SK-N-SH treated with all-trans-retinoic acid at 6 μM for 48 hours (cell line): ENCODE data around the gene HOXB7.

ENCODE experiments used
- ATAC-seq: fragments of 200-7000 bp; cut with Tn5 transposase; 3 replicates; pipeline ENCODE4 v1.9.1; 2020; ENCODE audit warnings: mild to moderate bottlenecking, moderate library complexity
- ARNTL ChIP-seq: fragments of 450-650 bp; formaldehyde crosslinking; IDR thresholded peaks from 2 replicates; pipeline ENCODE4 v1.5.0; 2020; ENCODE audit warnings: low read depth, mild to moderate bottlenecking, moderate library complexity, borderline replicate concordance
- BACH2 ChIP-seq: fragments of 250-450 bp; sonication (Bioruptor Pico); IDR thresholded peaks from 2 replicates; pipeline ENCODE4 v1.9.0; 2021; ENCODE audit warnings: mild to moderate bottlenecking, borderline replicate concordance
- CSDC2 ChIP-seq: fragments of 250-450 bp; sonication (Bioruptor Pico); IDR thresholded peaks from 2 replicates; pipeline ENCODE4 v1.5.0; 2020; ENCODE audit warnings: mild to moderate bottlenecking, moderate library complexity
- GLIS3 ChIP-seq: fragments of 250-450 bp; sonication (Bioruptor Pico); IDR thresholded peaks from 2 replicates; pipeline ENCODE4 v1.5.0; 2020; ENCODE audit warnings: mild to moderate bottlenecking, moderate library complexity
- ISL1 ChIP-seq: fragments of 250-450 bp; sonication (Bioruptor Pico); IDR thresholded peaks from 2 replicates; pipeline ENCODE4 v2.1.2; 2022; ENCODE audit warnings: mild to moderate bottlenecking, moderate library complexity
- OSR1 ChIP-seq: fragments of 250-450 bp; sonication (Bioruptor Pico); IDR thresholded peaks from 2 replicates; pipeline ENCODE4 v1.8.0; 2022; ENCODE audit warnings: moderate library complexity, mild to moderate bottlenecking, inconsistent platforms
- POU6F1 ChIP-seq: fragments of 250-450 bp; sonication (Bioruptor Pico); IDR thresholded peaks from 2 replicates; pipeline ENCODE4 v1.8.0; 2021; ENCODE audit warnings: low read depth, mild to moderate bottlenecking, moderate library complexity, borderline replicate concordance
- PPARA ChIP-seq: fragments of 250-450 bp; sonication (Bioruptor Pico); IDR thresholded peaks from 2 replicates; pipeline ENCODE4 v1.5.0; 2020; ENCODE audit warnings: mild to moderate bottlenecking, borderline replicate concordance
- RARB ChIP-seq: fragments of 250-450 bp; sonication (Bioruptor Pico); IDR thresholded peaks from 2 replicates; pipeline ENCODE4 v1.8.0; 2021; ENCODE audit warnings: mild to moderate bottlenecking, moderate library complexity
- SNAI2 ChIP-seq: fragments of 250-450 bp; sonication (Bioruptor Pico); IDR thresholded peaks from 2 replicates; pipeline ENCODE4 v1.5.0; 2020; ENCODE audit warnings: mild to moderate bottlenecking, moderate library complexity
- TCF4 ChIP-seq: fragments of 250-450 bp; sonication (Bioruptor Pico); IDR thresholded peaks from 2 replicates; pipeline ENCODE4 v1.8.0; 2021; ENCODE audit warnings: mild to moderate bottlenecking, moderate library complexity, borderline replicate concordance
- TOX ChIP-seq: fragments of 250-450 bp; sonication (Bioruptor Pico); IDR thresholded peaks from 2 replicates; pipeline ENCODE4 v1.8.0; 2021; ENCODE audit warnings: mild to moderate bottlenecking, moderate library complexity, borderline replicate concordance
- TSHZ2 ChIP-seq: fragments of 250-450 bp; sonication (Bioruptor Pico); IDR thresholded peaks from 2 replicates; pipeline ENCODE4 v1.5.0; 2020; ENCODE audit warnings: mild to moderate bottlenecking, moderate library complexity
- ZC3H10 ChIP-seq: fragments of 250-450 bp; sonication (Bioruptor Pico); IDR thresholded peaks from 2 replicates; pipeline ENCODE4 v1.5.1; 2021; ENCODE audit warnings: mild to moderate bottlenecking, moderate library complexity
- ZFP3 ChIP-seq: fragments of 250-450 bp; sonication (Bioruptor Pico); IDR thresholded peaks from 2 replicates; pipeline ENCODE4 v1.5.0; 2020; ENCODE audit warnings: mild to moderate bottlenecking, moderate library complexity
- ZFP30 ChIP-seq: fragments of 450-650 bp; formaldehyde crosslinking; IDR thresholded peaks from 2 replicates; pipeline ENCODE4 v1.5.0; 2022; ENCODE audit warnings: mild to moderate bottlenecking, moderate library complexity
- ZNF565 ChIP-seq: fragments of 450-650 bp; formaldehyde crosslinking; conservative IDR thresholded peaks from 2 replicates; pipeline ENCODE4 v1.5.0; 2020; ENCODE audit warnings: low read depth, mild to moderate bottlenecking, moderate library complexity
- ZNF8 ChIP-seq: fragments of 450-650 bp; formaldehyde crosslinking; IDR thresholded peaks from 2 replicates; pipeline ENCODE4 v1.5.0; 2020; ENCODE audit warnings: mild to moderate bottlenecking, moderate library complexity
- TF ChIP-seq, protein P1 (sequence below): fragments of 250-450 bp; sonication (Bioruptor Pico); IDR thresholded peaks from 2 replicates; pipeline ENCODE4 v1.8.0; 2020; ENCODE audit warnings: mild to moderate bottlenecking, moderate library complexity, borderline replicate concordance
- TF ChIP-seq, protein P2 (sequence below): fragments of 250-450 bp; sonication (Bioruptor Pico); IDR thresholded peaks from 2 replicates; pipeline ENCODE4 v1.5.1; 2020; ENCODE audit warnings: low read depth, mild to moderate bottlenecking, moderate library complexity

HOXB7 gene

DNA sequence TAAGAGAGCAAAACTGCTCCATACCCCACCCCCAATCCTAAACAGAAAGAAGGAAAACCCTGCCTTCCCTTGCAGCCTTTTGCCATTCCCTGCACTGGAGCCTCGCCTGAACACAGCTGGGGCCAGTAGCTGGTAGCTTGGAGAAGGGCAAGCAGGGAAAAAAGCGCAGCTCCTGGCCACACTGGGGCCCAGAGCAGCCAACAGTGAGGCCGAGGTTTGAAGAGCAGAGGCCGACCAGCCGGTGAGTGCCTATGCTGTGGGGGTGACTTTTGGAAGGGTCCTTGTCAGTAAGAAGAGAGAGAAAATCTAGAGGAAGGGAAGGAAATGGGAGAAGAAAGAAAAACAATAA lies 18.6 kb upstream of the HOXB7 start:
- ATAC-seq = no peak

DNA sequence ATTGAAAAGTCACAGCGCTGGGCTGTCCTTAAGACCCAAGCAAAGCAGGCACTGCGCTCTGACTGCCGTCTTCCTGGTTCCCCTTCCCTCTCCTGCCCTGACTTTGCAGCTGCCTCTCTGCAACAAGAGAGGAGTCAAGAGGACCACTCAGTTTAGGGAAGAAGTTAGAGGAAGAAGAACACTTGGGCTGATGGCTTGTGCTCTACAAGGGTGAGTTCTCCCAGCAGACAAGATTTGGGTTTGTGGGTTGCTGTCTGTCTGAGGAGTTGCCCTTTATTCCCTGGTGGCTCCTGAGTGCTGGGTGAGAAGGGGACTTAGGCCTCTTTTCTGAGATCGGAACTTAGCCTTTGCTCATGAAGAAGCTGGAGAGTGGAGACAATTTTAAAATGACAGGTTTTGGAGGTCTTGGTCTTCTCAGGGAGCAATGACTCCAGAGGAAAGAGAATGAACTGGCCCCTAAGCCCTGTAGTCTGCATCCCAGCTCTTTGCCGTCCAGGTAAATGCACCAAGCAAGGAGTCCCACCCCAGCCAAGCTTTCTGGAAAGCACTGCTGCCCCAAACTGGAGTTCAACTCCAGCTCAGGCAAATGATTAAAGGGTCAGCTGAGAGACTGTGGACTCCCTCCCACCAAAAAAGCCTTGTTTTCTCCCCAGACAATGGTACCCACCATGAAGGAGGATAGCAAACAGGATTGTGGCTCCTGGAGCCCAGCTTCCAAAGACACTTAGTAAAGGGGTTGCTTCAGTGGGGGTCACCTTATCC lies 18.0 kb upstream of the HOXB7 start:
- TF ChIP-seq, protein P1, sequence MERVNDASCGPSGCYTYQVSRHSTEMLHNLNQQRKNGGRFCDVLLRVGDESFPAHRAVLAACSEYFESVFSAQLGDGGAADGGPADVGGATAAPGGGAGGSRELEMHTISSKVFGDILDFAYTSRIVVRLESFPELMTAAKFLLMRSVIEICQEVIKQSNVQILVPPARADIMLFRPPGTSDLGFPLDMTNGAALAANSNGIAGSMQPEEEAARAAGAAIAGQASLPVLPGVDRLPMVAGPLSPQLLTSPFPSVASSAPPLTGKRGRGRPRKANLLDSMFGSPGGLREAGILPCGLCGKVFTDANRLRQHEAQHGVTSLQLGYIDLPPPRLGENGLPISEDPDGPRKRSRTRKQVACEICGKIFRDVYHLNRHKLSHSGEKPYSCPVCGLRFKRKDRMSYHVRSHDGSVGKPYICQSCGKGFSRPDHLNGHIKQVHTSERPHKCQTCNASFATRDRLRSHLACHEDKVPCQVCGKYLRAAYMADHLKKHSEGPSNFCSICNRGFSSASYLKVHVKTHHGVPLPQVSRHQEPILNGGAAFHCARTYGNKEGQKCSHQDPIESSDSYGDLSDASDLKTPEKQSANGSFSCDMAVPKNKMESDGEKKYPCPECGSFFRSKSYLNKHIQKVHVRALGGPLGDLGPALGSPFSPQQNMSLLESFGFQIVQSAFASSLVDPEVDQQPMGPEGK (CRISPR knock-in tag) = no peak
- TF ChIP-seq ZC3H10 (CRISPR knock-in tag) (no peak), SNAI2 (CRISPR knock-in tag) (no peak), TOX (no peak), RARB (CRISPR knock-in tag) (no peak), ZNF8 (no peak), TCF4 (CRISPR knock-in tag) (no peak), OSR1 (CRISPR knock-in tag) (no peak), ISL1 (CRISPR knock-in tag) (no peak), ZNF565 (CRISPR knock-in tag) (no peak), PPARA (no peak)
- TF ChIP-seq, protein P2, sequence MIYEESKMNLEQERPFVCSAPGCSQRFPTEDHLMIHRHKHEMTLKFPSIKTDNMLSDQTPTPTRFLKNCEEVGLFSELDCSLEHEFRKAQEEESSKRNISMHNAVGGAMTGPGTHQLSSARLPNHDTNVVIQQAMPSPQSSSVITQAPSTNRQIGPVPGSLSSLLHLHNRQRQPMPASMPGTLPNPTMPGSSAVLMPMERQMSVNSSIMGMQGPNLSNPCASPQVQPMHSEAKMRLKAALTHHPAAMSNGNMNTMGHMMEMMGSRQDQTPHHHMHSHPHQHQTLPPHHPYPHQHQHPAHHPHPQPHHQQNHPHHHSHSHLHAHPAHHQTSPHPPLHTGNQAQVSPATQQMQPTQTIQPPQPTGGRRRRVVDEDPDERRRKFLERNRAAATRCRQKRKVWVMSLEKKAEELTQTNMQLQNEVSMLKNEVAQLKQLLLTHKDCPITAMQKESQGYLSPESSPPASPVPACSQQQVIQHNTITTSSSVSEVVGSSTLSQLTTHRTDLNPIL (CRISPR knock-in tag) = no peak
- TF ChIP-seq, all 23 proteins: peak for 0

More for the DNA sequence above, 18.6 kb upstream of the HOXB7 start:
- TF ChIP-seq BACH2 (CRISPR knock-in tag) (no peak), ZNF8 (no peak), ISL1 (CRISPR knock-in tag) (no peak)
- TF ChIP-seq, protein P1 (CRISPR knock-in tag) = no peak

DNA sequence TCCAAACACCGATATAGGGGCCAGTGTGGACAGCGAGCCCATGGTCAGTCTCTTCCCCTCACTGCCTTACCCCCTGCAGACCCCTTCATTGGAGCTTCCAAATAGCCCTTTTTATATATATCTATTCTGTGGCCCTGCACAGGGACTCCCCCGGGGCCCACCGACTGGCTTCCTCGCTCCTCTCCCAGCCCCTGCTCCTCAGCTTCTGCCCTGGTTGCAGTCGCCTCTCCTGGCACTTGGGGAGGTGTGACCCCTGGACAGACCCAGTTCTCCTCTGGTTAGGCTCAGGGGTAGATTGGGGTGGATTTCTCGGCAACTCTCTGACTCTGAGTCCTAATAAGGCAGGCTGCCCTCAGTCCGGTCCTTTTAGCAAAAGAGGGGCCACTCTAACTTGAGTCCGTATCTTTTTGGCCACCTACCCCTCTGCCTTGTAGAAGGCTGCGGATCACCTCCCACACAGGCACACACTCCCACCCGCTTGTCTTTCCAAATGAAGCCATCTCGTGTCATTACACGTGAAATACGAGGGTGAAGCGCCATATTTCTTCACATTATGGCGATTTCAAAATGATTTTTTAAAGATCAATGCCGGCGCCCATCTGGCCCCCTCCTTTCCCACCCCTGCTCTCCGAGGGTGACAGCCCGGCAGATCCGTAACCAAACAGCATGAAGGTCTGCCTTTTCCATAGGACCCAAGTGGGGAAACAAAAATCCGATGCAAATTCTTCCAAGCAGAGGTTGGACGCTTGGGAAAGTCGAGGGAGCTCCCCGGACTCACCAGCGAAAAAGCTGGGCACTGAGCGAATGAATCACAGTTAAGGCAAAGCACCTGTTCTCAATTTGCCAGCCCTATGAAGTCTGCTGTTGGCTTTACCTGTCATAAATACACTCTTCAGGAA lies 17.1 kb upstream of the HOXB7 start:
- ATAC-seq = no peak
- TF ChIP-seq TSHZ2 (CRISPR knock-in tag) (no peak), ARNTL (CRISPR knock-in tag) (no peak), GLIS3 (CRISPR knock-in tag) (no peak), SNAI2 (CRISPR knock-in tag) (no peak)
- TF ChIP-seq, protein P2 (CRISPR knock-in tag) = no peak

More for the DNA sequence above, 18.0 kb upstream of the HOXB7 start:
- ATAC-seq = no peak

- ATAC-seq = no peak
- no peak for TF ChIP-seq POU6F1 (CRISPR knock-in tag)
- TF ChIP-seq, protein P1 (CRISPR knock-in tag) = no peak
- no peak for TF ChIP-seq CSDC2 (CRISPR knock-in tag)
- TF ChIP-seq TCF4 (CRISPR knock-in tag) = no peak
- TF ChIP-seq PPARA = no peak
- no peak for TF ChIP-seq ZC3H10 (CRISPR knock-in tag)
- no peak for TF ChIP-seq OSR1 (CRISPR knock-in tag)
- TF ChIP-seq BACH2 (CRISPR knock-in tag) = no peak
- no peak for TF ChIP-seq ZFP3
- TF ChIP-seq RARB (CRISPR knock-in tag) = no peak
- TF ChIP-seq ARNTL (CRISPR knock-in tag) = no peak
- TF ChIP-seq ZFP30 (CRISPR knock-in tag) = no peak
Observed at GRCh38 chr17:48627118-48627597, 16.3 kb upstream of the HOXB7 start.
